CD4-positive, alpha-beta T cell treated with Interferon gamma for 1 hour (primary cell): ENCODE measurements around the gene STAU1.
"Not testable (repeated sequence)": the region's sequence is repeated elsewhere in the genome, so short reads cannot be mapped to it uniquely, and the experiment has no call there.

Source experiments
- DNase-seq: peaks from one replicate; pipeline ENCODE4 v3.0.0-alpha.2; 2020

STAU1 gene

GRCh38 chr20:49187851-49188641, at the start of gene STAU1:
STAU1 (minus strand) TSS chr20:49188334; CDS start chr20:49166201, 22,133 bp downstream.
- DNase-seq = peak; percentile 96

GRCh38 chr20:49237531-49237930, 49.4 kb upstream of the STAU1 start:
- no peak for DNase-seq

GRCh38 chr20:49236301-49236700, 48.2 kb upstream of the STAU1 start:
- no peak for DNase-seq

GRCh38 chr20:49234831-49235230, 46.7 kb upstream of the STAU1 start:
- no peak for DNase-seq

GRCh38 chr20:49233226-49233625, 45.1 kb upstream of the STAU1 start:
- DNase-seq = no peak

- no peak for DNase-seq
These were observed 43.3 kb upstream of the STAU1 start for GRCh38 chr20:49231471-49231870.

GRCh38 chr20:49230561-49231133, 42.5 kb upstream of the STAU1 start:
- DNase-seq = peak; percentile 45

GRCh38 chr20:49230021-49230420, 41.9 kb upstream of the STAU1 start:
- DNase-seq = no peak

GRCh38 chr20:49229381-49229780, 41.2 kb upstream of the STAU1 start:
- no peak for DNase-seq

- DNase-seq = no peak
These were observed 40.5 kb upstream of the STAU1 start for GRCh38 chr20:49228676-49229075.

- DNase-seq = no peak
These were observed 37.8 kb upstream of the STAU1 start for GRCh38 chr20:49225896-49226295.

GRCh38 chr20:49219924-49220831, 32.0 kb upstream of the STAU1 start:
- DNase-seq = no peak

- DNase-seq = peak; percentile 98
These were observed 31.2 kb upstream of the STAU1 start, which contains the start of gene DDX27 for GRCh38 chr20:49219091-49219923. DDX27 (plus strand) TSS chr20:49219416; CDS start chr20:49219449, 33 bp downstream.

GRCh38 chr20:49218739-49219090, 30.6 kb upstream of the STAU1 start:
- not testable (repeated sequence) for DNase-seq

GRCh38 chr20:49216991-49217578, 29.0 kb upstream of the STAU1 start:
- DNase-seq = peak; percentile 83

- no peak for DNase-seq
These were observed 27.1 kb upstream of the STAU1 start for GRCh38 chr20:49215232-49215631.

GRCh38 chr20:49214571-49214970, 26.4 kb upstream of the STAU1 start:
- DNase-seq = no peak

- DNase-seq = no peak
These were observed 22.6 kb upstream of the STAU1 start for GRCh38 chr20:49210757-49211110.

GRCh38 chr20:49210101-49210756, 22.1 kb upstream of the STAU1 start:
- no peak for DNase-seq

GRCh38 chr20:49207076-49207475, 18.9 kb upstream of the STAU1 start:
- DNase-seq = no peak

GRCh38 chr20:49203746-49204145, 15.6 kb upstream of the STAU1 start:
- no peak for DNase-seq

GRCh38 chr20:49203011-49203410, 14.9 kb upstream of the STAU1 start:
- DNase-seq = no peak
